Fibroblast of peridontal ligament (primary cell): ENCODE measurements around the gene HEY2.
A peak's percentile ranks its signal among the peaks of the same experiment; 100 is the strongest.
"Not testable (repeated sequence)": the region's sequence is repeated elsewhere in the genome, so short reads cannot be mapped to it uniquely, and the experiment has no call there.

Experiments used
- DNase-seq: peaks from one replicate; pipeline ENCODE4 v3.0.0-alpha.2; 2010; ENCODE audit errors: extremely low read depth

Gene HEY2

DNA sequence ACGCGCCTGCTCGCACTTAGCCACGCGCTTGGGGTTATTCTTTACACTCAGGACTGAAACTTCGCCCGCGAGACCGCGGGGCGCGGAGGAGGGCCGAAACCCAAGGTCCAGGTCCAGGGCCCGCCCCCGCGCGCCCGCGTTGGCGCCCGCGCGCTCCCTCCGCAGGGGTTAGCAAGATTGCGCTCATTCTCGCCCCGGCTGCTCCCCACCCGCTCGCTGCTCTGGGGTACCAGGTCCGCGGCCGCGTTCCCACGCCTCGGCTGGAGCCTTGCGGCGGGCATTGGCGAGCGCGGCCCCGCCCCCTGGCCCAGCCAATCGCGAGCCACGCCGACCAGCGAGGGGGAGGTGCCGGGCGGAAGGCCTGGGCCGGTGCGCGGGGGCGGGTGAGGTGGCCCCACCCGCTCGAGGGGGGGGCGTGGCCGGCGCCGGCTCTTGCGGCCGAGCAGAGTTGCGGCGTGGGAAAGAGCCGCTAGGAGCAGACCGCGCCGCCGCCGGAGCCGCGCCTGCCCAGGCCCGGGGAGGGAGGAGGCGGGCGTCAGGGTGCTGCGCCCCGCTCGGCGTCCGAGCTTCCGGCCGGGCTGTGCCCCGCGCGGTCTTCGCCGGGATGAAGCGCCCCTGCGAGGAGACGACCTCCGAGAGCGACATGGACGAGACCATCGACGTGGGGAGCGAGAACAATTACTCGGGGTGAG is at the start of gene HEY2:
Gene HEY2, plus strand, starts transcription at position 460 of the 692 bp plus-strand sequence. Its CDS starts 145 bp downstream, at position 605.
- peak; percentile 47 for DNase-seq

DNA sequence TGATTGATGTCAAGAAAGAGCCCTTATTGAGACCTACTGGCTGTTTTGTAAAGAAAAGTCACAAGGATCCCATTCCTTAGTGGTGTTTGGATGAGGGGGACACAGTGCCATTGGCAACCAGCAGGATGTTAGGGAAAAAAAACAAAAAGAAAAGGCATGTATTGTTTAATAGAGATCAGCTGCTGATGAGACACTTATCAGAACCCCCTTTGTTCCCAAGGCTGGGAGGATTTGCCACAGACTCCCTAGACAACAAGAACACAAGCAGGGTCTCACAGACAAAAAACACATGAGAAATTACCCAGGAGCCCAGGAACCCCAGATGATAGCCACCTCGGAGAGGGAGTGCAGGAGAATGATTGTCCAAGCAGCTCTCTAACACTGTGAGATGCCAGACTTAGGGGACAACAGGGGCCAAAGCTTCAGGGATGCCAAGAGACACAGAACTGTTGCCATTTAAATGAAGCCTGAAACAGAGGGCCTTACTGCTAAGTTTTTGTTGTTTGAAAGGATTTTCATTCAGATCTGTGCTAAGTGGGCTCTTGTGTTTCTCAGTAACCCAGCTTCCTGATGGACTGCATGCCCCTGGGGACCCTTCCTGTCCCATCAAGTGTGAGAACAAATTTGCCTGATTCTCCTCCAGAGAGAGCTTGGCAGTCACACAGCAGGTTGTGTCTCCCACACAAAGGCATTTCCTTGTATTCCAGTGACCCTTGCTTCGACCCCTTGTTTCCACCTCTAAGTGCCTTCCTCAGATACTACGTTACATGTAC is 48.7 kb upstream of the HEY2 start:
- no peak for DNase-seq

DNA sequence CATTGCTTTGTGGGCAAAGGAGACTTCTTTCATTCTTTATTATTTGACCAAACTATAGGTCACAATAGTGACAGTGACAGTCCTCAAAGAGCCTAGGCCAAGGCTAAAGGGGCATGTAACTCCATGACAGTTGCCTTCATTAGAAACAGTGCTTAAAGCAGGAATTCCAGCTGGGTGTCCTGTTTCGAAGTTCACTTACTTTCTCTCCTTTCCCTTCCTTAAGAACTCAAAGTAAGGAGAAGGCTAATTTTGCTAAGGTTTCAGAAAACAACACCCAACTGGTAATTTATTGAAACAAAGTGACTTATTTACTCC is 48.1 kb upstream of the HEY2 start:
- no peak for DNase-seq

DNA sequence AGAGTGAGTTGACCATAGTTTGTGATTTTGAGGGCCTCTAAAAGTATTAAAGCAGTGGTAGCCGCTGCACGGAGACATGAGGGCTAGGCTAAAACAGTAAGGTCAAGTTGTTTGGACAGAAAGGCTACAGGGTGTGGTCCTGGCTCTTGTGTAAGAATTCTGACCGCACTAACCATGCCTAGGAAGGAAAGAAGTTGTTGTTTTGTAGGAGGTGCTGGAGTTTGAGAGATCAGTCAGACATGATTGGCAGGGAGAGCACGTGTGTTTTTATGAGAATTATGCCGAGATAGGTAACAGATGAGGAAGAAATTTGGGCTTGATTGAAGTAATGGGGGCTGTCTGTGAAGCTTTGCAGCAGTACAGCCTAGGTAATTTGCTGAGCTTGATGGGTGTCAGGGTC is 45.5 kb upstream of the HEY2 start:
- not testable (repeated sequence) for DNase-seq

DNA sequence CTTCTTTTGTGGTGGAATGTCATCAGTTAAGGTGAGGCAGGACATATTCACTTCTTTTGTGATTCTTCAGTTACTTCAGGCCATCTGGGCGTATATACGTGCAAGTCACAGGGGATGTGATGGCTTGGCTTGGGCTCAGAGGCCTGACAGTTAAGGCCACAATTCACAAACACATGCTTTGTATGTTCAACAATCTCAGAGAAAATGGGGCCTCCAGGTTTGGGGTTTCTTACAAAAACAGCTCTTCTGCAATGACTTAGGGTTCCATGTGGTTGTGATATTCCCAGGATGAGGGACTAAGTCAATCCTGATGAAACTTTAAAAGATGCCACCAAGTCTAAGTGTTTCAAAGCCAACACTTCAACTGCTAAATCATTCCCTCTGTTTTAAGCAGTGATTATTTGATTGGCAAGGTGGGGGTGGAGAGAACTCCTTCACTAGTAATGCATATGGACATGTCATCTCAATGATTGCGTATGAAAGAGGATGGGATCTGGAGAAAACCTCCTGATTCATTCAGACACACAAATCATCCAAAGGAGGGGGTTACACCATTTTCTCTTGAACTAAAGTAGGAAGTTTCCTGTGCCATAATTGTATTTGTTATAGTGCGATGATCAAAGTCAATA is 41.7 kb upstream of the HEY2 start:
- no peak for DNase-seq

DNA sequence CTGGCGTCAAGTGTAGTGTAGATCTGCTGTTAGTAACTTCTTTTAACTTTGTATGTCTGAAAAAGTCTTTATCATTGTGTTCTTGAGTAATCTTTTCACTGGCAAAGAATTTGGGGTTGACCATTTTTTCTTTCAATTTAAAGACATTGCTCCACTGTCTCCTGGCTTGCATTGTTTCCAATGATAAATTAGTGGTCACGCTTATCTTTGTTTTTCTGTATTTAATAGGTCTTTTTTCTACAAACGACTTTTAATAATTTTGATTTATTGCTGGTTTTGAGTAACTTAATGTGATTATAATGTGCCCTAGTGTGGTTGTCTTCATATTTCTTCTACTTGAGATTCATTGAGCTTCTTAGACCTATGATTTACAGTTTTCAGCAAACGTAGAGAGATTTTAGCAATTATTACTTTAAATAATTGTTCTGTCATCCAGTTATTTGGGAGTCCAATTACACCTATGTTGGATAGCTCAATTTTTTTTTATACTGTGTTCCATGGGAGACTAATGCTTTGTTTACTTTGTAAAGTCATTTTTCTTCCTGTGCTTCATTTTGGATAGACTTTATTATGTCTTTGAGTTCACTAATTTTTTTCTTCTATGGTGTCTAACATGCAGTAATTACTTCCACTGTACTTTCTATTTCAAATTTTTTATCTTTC is 38.3 kb upstream of the HEY2 start:
- no peak for DNase-seq

DNA sequence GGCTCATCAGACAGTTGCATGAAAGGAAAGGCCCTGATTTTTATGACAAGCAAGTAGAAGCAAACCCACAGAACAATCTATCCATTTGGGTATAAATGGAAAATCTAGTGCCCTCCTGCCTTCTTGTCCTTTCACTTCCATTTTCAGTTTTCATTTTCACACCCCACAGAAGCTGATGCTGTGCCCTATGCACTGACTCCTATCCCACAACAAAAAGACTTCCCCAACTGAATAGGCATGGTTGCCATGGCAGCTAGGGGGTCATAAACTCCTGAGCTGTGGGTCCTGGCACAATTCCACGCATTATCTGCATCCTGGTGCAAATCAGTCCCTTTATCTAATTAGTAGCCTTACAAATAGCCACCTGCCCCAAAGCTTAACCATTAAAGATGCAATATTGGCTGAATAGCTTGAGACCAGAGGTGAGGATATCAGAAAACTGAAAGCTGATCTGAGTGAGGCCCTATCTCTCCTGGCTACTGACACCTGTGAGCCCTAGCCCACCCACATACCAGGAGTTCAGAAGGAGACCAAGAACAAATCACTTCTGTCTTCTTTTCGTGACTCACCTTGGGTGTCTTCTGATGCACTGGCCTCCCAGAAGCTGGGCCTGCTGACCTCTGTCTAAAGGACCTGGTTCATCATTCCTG is 34.9 kb upstream of the HEY2 start:
- DNase-seq: no peak

DNA sequence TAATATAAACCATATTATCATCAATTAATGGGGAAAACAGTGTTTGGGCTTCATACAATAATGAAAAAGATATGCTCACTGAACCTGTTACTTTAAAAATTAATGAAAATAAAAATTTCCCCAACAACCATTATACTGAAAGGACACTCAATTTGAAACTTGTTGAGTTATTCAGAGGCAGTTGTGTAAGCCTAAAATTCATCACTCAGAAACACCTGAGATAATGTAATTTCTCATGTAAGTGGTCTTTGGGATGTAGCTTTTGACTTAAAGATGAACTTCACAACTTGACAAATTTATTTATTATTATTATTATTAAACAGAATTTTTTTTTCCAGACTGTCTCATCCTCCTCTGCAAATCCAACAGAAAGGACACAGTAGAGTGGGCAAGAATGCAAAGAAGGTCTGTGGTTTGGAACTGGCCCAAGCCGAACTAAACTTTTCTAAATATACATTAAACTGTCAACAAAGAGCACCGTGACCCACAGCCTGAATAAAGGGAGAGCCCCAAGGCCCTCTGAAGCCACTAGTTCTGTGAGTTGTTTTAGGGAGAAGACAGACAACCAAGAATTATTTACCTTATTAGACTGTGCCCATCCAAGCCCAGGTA is 32.2 kb upstream of the HEY2 start:
- no peak for DNase-seq

DNA sequence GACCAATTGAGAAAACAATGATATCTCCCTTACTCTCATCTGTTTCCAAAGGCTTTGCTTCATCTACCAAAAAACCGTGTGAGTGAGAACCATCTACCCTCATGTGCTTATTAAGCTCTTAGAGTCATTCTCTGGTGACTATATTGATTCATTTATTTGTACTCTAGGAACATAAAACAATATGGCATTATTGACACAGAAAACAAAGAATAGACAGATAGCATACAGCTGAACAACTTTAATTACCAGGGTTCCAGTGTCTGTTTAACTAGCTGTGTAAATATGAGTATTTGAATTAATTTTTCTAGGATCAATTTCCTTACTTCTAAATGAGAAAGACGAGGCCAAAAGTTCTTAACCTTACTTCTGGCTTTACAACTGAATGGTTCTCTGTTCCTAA is 31.3 kb upstream of the HEY2 start:
- no peak for DNase-seq

DNA sequence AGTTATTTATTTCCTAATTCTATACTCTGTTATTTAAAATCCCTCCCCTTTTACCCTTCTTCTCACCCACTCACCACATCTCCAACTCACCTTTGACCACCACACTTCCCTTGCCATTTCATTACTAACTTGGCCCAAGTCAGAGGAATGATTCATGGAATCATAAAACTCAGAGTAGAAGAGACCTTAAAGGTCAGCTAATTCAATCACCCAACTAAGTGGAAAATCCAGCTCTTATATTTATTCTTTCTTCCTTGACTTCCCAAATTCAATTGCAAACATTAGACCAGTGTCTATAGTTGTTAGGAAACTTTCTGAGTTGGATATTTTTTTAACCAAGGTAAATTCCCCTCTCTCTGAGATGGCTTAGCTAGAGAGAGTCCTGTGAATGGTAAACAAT is 26.5 kb upstream of the HEY2 start:
- DNase-seq: no peak

DNA sequence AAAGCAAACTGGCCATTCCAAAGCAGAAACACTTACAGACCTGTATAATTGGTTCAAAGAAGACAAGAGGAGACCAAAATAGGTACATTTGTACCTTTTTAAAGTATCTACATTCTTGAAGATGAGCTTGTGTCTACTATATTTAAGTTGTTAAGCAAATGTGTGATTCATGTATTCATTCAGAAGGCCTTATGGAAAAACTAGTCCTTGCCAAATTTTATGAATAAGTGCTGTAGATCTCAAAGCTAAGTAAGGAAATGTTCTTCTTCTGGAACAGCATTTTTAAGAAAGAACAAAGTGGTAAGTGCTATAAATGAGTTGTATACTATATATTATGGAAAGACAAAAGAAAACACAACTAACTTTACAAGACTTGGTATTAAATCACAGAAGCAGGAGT is 22.2 kb upstream of the HEY2 start:
- no peak for DNase-seq

DNA sequence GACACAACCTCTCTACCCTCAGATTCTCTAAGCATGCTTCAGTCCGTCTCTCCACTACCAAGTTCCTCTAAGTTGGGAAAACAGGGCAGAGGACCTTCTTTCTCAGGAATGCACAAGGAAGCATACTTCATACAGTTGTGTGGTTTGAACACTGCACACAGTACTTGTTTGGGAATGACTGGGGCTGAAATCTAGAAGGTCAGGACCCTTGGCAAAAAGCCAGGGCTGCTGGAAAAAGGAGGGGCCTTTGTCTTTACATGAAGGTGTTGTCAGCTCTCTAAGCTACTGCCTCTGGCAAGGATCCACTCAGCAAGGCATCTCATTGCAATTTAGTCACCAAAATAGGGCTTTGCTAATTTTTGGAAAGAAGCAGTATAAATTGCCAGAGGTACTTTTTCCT is 20.7 kb upstream of the HEY2 start:
- no peak for DNase-seq

DNA sequence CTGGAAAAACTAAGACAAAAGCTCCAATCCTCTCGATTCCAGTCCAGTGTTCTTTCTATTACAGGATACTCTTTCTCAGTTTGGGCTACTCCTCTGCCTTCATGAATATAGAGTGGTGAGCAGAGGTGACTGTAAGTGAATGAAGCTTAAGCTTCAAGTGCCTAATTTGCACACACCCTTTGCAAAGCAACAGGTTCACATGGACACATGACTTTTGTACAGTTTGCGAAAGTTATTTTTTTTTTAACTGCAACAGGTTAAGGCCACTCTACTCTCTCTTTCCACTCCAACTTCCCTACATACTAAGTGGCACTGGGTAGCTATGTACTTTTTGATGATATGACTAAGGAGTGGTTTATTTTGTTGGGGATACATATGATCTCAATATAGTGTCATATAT is 19.4 kb upstream of the HEY2 start:
- no peak for DNase-seq

DNA sequence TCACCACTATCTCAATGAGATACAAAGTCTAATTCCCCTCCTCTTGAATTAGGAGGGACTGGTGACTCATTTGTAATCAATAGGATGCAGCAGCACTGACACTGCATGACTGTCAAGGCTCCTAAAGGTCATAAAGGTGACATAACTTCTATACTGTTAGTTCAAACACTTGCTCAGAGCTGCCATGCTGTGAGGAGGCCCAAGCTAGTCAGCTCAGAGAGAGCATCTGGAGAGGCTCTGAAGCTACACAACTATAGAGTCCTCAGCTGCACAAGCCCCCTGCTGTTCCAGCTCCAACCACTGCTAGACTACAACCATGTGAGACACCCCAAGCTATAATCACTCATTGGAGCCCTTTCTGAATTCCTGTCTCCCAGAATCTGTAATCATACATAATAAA is 17.0 kb upstream of the HEY2 start:
- no peak for DNase-seq

DNA sequence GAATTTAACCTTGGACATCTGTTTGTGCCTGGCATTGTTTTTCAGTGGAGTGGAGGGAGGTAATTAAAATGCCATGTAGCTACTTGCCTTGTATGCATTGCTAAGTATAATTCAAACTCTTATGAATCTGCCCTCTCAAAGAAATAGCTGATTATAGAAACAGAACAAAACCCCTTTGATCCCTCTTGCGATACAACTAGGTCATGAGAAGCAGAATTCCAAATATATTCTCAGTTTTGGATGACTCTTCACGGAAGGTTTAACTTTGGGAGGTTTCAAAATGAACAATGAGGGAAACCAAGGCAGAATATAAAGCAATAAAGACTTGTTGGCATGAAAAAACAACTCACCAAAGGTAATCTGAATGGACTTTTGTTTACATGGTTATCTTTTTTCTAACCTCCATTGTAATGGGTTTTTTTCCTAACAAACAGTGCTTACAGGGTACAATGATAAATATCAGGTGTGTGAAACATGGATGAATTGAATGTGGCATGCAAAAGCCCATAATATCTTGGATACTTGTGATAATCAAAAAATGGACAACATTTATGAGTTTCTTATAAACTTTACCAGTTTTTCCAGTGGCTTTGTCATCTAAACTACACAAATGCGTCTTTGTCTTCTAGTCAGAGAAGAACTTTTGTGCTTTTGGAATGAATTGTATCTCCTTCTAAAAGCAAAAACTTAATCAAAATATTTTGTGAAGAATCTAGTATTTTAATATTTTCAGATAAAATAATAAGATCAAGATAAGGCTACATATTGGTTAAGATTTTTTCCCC is 15.7 kb upstream of the HEY2 start:
- DNase-seq: no peak

DNA sequence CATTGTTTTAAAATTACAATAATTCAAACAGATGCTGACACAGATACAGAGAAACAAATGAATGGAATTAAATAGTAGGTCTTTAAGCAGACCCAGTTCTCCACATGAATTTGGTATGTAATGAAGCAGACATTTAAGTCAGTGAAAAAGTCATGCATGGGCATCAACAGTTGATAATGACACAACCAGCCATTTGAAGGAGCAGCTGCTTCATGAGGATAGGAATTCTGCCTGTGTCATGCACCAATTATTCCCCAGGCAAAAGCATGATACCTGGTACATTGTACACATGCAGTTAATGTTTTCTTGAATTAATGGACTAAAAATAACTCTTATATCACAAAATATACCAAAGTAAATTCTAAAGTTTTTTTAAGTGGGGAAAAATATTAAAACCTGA is 11.2 kb upstream of the HEY2 start:
- DNase-seq: no peak

DNA sequence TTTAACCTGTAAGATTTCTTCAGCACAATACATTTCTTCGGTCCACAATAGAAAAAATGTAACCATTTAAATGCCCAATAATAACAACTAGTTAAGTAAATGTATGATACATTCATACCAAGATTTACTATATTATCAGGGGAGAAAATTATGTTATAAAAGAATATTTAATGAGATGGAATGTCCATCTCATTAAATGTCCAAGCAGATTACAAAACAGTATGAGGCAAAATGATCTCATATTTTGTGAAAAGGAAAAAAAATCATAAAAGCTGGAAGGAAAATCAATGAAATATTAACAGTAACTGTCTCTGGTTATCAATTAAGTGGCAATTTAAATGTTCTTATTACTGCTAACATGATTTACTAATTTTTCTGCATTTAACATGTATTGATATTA is 10.1 kb upstream of the HEY2 start:
- no peak for DNase-seq

DNA sequence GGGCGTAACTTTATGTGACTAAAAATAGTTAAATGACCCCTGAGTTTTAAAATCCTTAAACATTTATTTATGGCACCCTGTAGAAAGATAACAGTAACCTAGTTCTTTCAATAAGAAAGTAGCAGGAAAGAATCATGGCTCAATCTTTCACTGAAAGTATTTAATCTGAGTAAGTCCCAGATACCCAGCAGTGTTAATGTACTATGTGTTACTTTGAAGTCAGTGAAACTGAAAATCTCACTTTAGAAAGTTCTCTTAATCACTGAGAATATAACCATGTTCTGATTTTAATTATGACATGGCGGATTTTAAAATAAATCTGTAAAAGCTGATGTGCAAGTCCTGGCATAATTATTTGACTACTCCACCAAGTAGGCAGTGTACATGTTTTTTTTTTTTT is 8.1 kb upstream of the HEY2 start:
- no peak for DNase-seq

DNA sequence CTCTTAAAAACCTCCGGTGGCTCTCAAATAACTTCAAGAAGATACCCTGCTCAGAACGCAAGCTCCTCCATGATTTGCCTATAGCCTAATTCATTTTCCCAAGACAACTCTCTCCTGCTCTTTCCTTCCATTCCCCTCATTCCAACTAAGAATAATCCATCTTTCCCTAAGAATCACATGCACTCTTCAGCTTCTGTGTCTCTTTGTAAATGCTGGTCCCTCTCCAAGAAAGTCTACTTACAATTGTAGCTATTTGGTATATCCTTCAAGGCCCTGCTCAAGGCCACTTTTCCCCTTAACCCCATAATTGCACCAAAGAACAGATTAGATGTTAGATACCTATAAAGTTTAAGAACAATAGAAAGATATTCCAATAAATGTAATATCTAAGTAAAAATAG is 7.4 kb upstream of the HEY2 start:
- no peak for DNase-seq

DNA sequence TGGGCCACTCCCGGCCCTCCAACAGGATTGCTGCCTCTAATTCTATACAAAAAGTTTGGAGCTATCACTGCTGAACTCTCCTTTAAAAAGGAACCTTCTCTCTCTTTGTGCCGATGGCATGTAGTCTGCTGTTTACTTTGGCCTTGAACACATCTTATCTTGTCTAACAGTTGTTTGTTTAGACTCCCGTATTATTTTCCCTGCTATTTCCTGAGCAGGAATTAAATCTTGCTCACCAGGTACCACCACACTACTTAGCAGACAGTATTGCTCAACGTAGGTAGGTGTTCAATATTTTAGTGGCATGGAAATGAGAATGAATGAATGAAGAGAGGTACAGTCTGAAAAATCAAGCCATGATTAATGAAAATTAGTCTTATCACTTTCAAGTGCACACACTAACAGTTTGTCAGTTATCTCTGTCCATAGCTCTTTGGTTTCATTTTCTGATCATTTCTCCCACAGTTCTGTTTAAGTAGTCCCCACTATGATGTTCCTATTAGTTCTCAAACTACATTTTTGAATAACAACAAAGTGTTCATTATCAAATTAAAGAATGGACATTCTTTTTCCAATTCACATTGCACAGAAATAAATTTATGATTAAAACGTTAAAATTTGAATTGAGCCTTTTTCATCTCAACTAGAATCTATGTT is 6.8 kb upstream of the HEY2 start:
- DNase-seq: no peak
